DOHH2 (cell line): ENCODE measurements around the gene GRAMD2B.

ENCODE experiments used
- EZH2phosphoT487 ChIP-seq: fragments of 200-600 bp; sonication (generic); IDR thresholded peaks from 2 replicates; pipeline ENCODE4 v1.6.1; 2017; ENCODE audit warnings: borderline replicate concordance, mild to moderate bottlenecking, antibody characterized with exemption, low read length, moderate library complexity, mixed read lengths
- TF ChIP-seq, protein P1 (sequence below): fragments of 200-600 bp; sonication (generic); IDR thresholded peaks from one replicate; pipeline ENCODE4 v1.5.1; 2014; ENCODE audit warnings: antibody characterized with exemption, mild to moderate bottlenecking, low read depth, low read length; ENCODE audit not compliant: poor library complexity, severe bottlenecking

DNA sequence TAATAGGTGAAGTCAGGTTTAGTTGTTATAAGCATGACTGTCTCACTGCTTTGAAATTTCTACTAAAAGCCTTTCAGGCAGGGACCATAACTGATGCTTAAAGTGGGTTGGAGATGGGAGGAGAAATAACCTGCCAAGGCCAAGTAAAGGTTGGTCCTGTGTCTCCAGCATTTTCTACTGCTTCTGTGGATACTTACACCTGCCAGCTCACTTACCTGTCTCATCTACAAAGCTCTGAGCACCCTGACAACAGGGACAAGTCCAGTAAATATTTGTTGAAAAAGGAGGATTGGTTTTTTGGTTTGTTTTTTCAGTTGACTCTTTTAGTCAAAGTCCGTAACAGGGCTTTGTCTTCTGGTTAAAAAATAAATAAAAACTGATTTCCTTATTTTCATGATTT lies 38.6 kb downstream of the GRAMD2B start:
- TF ChIP-seq, protein P1, sequence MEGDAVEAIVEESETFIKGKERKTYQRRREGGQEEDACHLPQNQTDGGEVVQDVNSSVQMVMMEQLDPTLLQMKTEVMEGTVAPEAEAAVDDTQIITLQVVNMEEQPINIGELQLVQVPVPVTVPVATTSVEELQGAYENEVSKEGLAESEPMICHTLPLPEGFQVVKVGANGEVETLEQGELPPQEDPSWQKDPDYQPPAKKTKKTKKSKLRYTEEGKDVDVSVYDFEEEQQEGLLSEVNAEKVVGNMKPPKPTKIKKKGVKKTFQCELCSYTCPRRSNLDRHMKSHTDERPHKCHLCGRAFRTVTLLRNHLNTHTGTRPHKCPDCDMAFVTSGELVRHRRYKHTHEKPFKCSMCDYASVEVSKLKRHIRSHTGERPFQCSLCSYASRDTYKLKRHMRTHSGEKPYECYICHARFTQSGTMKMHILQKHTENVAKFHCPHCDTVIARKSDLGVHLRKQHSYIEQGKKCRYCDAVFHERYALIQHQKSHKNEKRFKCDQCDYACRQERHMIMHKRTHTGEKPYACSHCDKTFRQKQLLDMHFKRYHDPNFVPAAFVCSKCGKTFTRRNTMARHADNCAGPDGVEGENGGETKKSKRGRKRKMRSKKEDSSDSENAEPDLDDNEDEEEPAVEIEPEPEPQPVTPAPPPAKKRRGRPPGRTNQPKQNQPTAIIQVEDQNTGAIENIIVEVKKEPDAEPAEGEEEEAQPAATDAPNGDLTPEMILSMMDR = no peak
- no peak for TF ChIP-seq EZH2phosphoT487
